ENCODE data around the gene TUFM. TPM values are rescaled to one million over a fixed set of nuclear protein-coding genes. Genes with fewer than 3 reads are reported as not detected.

The TUFM gene
- total RNA-seq, 1 donor from 2014 or later = 74.0 TPM

GRCh38 chr16:28829747-28830146, 16.4 kb downstream of the TUFM start:
- Histone ChIP-seq H3K36me3 (peaks cover 37% of the 10 kb centered on the region), H2AFZ (replicated peaks) (no peak overlapping the region), H3K4me1 (peaks cover 9% of the 10 kb centered on the region), H3K27ac (no peak overlapping the region), H3F3A (ENCODE audit: low read depth) (peaks cover under 1% of the 10 kb centered on the region), H4K20me1 (ENCODE audit: low read depth) (peaks cover 50% of the 10 kb centered on the region), H3K79me2 (ENCODE audit: low read depth) (peaks cover 53% of the 10 kb centered on the region), H3K9me3 (ENCODE audit: low read depth) (no peaks in the 10 kb centered on the region), H3K4me2 (no peak overlapping the region), H3K9ac (no peak overlapping the region), H3K4me3 (no peak overlapping the region), H3K27me3 (no peaks in the 10 kb centered on the region)
- Mint-ChIP-seq H3K27me3 (ENCODE audit: insufficient read depth, low read depth) (peaks cover 3% of the 10 kb centered on the region), H3K4me1 (peaks cover 11% of the 10 kb centered on the region), H3K36me3 (peaks cover 59% of the 10 kb centered on the region), H3K4me3 (no peak overlapping the region), H3K9me3 (no peaks in the 10 kb centered on the region), H3K27ac (no peak overlapping the region)
- TF ChIP-seq CTCF (IDR thresholded peaks at IDR 0.05) (no peak), EZH2 (IDR thresholded peaks at IDR 0.05) (no peak), EZH2phosphoT487 (IDR thresholded peaks at IDR 0.05) (no peak)
- no peak for DNase-seq (ENCODE audit: low spot score)

GRCh38 chr16:28826141-28826540, 20.0 kb downstream of the TUFM start:
- H3K4me2 ChIP-seq = no peak overlapping the region
- Mint-ChIP-seq H3K27ac (no peak overlapping the region), H3K4me1 (peaks cover 22% of the 10 kb centered on the region), H3K27me3 (ENCODE audit: insufficient read depth, low read depth) (peaks cover 3% of the 10 kb centered on the region), H3K4me3 (peak overlapping the region; percentile 68), H3K9me3 (no peaks in the 10 kb centered on the region), H3K36me3 (peaks cover 37% of the 10 kb centered on the region)
- peaks cover 53% of the 10 kb centered on the region for H4K20me1 ChIP-seq (ENCODE audit: low read depth)
- H3K27ac ChIP-seq = no peak overlapping the region
- TF ChIP-seq EZH2 (IDR thresholded peaks at IDR 0.05) (no peak), EZH2phosphoT487 (IDR thresholded peaks at IDR 0.05) (no peak), CTCF (IDR thresholded peaks at IDR 0.05) (no peak)
- no peaks in the 10 kb centered on the region for H3K27me3 ChIP-seq
- H2AFZ ChIP-seq (replicated peaks) = no peak overlapping the region
- H3K9me3 ChIP-seq (ENCODE audit: low read depth) = no peaks in the 10 kb centered on the region
- H3K9ac ChIP-seq = no peak overlapping the region
- no peak overlapping the region for H3K4me3 ChIP-seq
- peaks cover 30% of the 10 kb centered on the region for H3F3A ChIP-seq (ENCODE audit: low read depth)
- peaks cover 82% of the 10 kb centered on the region for H3K79me2 ChIP-seq (ENCODE audit: low read depth)
- no peak for DNase-seq (ENCODE audit: low spot score)
- H3K36me3 ChIP-seq = peaks cover 31% of the 10 kb centered on the region
- peaks cover 17% of the 10 kb centered on the region for H3K4me1 ChIP-seq

GRCh38 chr16:28824717-28824973, 21.5 kb downstream of the TUFM start:
- Histone ChIP-seq H3K4me2 (peak overlapping the region; percentile 75), H3K36me3 (peaks cover 22% of the 10 kb centered on the region), H3K9me3 (ENCODE audit: low read depth) (no peaks in the 10 kb centered on the region), H2AFZ (replicated peaks) (no peak overlapping the region), H3F3A (ENCODE audit: low read depth) (peaks cover 33% of the 10 kb centered on the region), H3K27me3 (no peaks in the 10 kb centered on the region), H4K20me1 (ENCODE audit: low read depth) (peaks cover 51% of the 10 kb centered on the region), H3K4me1 (peaks cover 17% of the 10 kb centered on the region), H3K79me2 (ENCODE audit: low read depth) (peaks cover 84% of the 10 kb centered on the region), H3K4me3 (peak overlapping the region; percentile 59), H3K27ac (peak overlapping the region; percentile 17), H3K9ac (peak overlapping the region; percentile 84)
- peaks cover 7% of the 10 kb centered on the region for H3K27me3 Mint-ChIP-seq (ENCODE audit: insufficient read depth, low read depth)
- H3K27ac Mint-ChIP-seq = no peak overlapping the region
- peaks cover 24% of the 10 kb centered on the region for H3K4me1 Mint-ChIP-seq
- TF ChIP-seq EZH2 (IDR thresholded peaks at IDR 0.05) = no peak
- no peak for TF ChIP-seq EZH2phosphoT487 (IDR thresholded peaks at IDR 0.05)
- TF ChIP-seq CTCF (IDR thresholded peaks at IDR 0.05) = no peak
- no peak for DNase-seq (ENCODE audit: low spot score)
- H3K9me3 Mint-ChIP-seq = no peaks in the 10 kb centered on the region
- peak overlapping the region; percentile 96 for H3K4me3 Mint-ChIP-seq
- peaks cover 33% of the 10 kb centered on the region for H3K36me3 Mint-ChIP-seq
